ENCODE results near the gene CREBL2.

DNA sequence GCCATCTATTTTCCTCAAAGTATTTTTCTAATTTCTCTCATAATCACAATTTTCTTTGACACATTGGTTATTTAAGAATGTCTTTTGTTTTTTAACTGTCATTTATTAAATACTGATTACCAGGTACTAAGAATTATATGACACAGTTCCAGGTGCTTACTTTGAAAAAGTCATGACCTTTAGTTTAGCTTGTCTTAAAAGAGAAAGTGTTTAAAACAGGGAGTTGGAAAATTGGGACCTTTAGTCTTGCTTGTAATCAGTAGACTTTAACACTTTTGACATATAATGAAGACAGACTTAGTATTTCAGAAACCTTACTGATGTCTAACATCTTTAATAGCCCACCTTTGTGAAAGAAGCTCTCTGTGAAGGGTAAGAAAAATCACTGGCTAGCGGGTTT is 19.2 kb downstream of the CREBL2 start:
- no peak for TF ChIP-seq CTCF (IDR thresholded peaks at IDR 0.05; ENCODE audit: insufficient read depth, low read length, poor library complexity, severe bottlenecking)
- no peak for TF ChIP-seq EZH2phosphoT487 (conservative IDR thresholded peaks at IDR 0.05; ENCODE audit: low read length)

All from SU-DHL-6 (cell line).